ENCODE data around the gene WWOX.

WWOX gene

DNA sequence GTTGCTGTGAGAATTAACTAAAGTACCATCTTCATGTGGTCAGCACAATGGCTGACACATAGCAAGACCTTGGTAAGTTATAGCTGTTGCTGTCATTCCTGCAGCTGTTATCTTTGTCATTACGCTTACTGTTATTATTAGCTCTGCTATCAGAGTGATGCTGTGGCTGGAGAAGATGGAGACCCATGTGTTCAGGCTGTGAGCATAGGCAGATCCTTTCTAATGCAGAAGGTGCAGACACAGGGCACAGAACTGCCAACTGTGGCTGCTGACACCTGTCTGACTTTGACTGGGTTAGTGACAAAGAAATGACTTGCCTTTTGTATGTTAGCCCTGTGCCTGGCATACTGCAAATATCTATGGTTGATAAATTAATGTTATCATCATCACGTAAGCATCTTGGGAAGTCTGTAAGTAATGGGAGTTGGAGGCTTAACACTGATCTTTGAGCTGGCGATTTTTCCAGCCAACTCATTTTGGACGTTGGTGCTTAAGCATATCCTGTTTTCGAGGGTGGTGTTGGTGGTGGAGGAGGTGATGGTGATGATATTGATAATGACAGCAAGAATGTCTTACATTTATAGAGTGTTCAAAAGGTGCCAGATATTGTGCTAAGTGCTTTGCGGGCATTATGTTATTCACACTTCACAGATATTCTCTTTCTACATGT lies 695.3 kb downstream of the WWOX start:
- Histone ChIP-seq H3K4me3 (ENCODE audit: low read length) (no peak overlapping the region), H3K9me2 (replicated peaks; ENCODE audit: insufficient read depth, low read length) (no peaks in the 10 kb centered on the region), H3K79me2 (ENCODE audit: low read length) (no peaks in the 10 kb centered on the region), H3K4me2 (ENCODE audit: low read depth, low read length) (no peak overlapping the region), H3K4me1 (ENCODE audit: low read length) (no peaks in the 10 kb centered on the region), H3K27ac (ENCODE audit: low read length) (no peak overlapping the region), H3K9ac (ENCODE audit: low read length) (no peak overlapping the region), H4K20me1 (ENCODE audit: insufficient read depth, low read length) (no peaks in the 10 kb centered on the region), H2AFZ (ENCODE audit: low read length) (no peak overlapping the region), H3F3A (ENCODE audit: insufficient read depth, low read length) (no peaks in the 10 kb centered on the region), H3K9me3 (replicated peaks; ENCODE audit: insufficient read depth, low read length) (no peaks in the 10 kb centered on the region), H3K36me3 (replicated peaks; ENCODE audit: insufficient read depth, low read length) (no peaks in the 10 kb centered on the region), H3K27me3 (replicated peaks; ENCODE audit: insufficient read depth, low read length) (no peaks in the 10 kb centered on the region)
- DNase-seq: no peak
- no peak for TF ChIP-seq EZH2phosphoT487 (IDR thresholded peaks at IDR 0.05; ENCODE audit: low read length)
- TF ChIP-seq EZH2 (optimal IDR thresholded peaks at IDR 0.05; ENCODE audit: low read depth, low read length): no peak

DNA sequence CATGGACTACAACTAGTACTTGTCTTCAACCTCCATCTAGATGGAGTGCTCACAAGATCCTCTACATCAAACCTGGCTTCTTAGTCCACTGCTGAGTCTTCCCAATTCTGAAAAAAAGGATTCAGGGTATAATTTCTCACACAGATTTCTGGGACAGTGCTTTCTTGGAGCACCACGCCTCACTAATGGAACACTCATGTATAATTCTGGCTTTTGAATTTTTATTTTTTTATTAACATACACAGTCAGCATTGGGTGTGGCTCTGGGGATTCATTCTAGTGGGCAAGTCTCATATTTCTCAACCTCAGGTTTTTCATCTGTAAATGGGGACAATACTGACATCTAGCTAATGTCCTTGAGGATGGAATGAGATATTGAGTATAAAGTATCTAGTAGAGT lies 696.0 kb downstream of the WWOX start:
- Histone ChIP-seq H3K9ac (ENCODE audit: low read length) (no peak overlapping the region), H3K27me3 (replicated peaks; ENCODE audit: insufficient read depth, low read length) (no peaks in the 10 kb centered on the region), H3K4me1 (ENCODE audit: low read length) (no peaks in the 10 kb centered on the region)

DNA sequence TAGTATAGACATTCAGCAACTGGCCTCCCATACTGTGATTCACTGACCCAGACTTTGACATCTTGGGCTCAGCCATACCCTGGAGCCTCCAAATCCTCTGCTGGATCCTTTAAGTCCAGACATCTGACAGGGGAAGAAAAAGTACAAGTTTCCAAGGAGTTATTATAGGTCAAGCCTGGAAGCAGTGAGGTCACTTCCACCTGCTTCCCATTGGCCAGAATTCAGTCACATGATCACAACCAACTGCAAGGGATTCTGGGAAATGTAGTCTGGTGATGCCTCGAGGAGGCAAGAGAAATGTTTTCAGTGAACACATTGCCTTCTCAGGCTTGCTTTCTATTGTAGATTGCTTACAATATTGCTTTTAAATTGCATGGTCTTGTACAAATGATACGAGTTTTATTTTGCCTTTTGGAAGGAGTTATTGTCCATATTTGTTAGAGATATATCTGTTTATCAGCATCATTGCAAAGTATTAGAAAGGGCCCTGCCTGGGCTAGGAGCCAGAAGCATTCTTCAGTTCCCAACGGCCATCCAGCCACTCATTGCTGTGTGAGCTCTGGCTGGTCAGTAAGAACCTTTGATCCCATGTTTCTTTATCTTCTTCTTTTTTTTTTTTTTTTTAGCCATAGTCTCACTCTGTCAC lies 696.9 kb downstream of the WWOX start:
- Histone ChIP-seq H3K9me2 (replicated peaks; ENCODE audit: insufficient read depth, low read length) (no peaks in the 10 kb centered on the region), H4K20me1 (ENCODE audit: insufficient read depth, low read length) (no peaks in the 10 kb centered on the region), H3K9ac (ENCODE audit: low read length) (no peak overlapping the region), H3K4me3 (ENCODE audit: low read length) (peak overlapping the region; percentile 36; the same call in 1 of the 2 replicates), H3F3A (ENCODE audit: insufficient read depth, low read length) (no peaks in the 10 kb centered on the region), H3K4me2 (ENCODE audit: low read depth, low read length) (peak overlapping the region; percentile 48; the same call in 1 of the 2 replicates), H3K9me3 (replicated peaks; ENCODE audit: insufficient read depth, low read length) (no peaks in the 10 kb centered on the region), H3K4me1 (ENCODE audit: low read length) (no peaks in the 10 kb centered on the region), H3K79me2 (ENCODE audit: low read length) (no peaks in the 10 kb centered on the region), H3K27me3 (replicated peaks; ENCODE audit: insufficient read depth, low read length) (no peaks in the 10 kb centered on the region), H3K27ac (ENCODE audit: low read length) (no peak overlapping the region), H2AFZ (ENCODE audit: low read length) (peak overlapping the region; percentile 68), H3K36me3 (replicated peaks; ENCODE audit: insufficient read depth, low read length) (no peaks in the 10 kb centered on the region)
- TF ChIP-seq EZH2phosphoT487 (IDR thresholded peaks at IDR 0.05; ENCODE audit: low read length) (no peak), EZH2 (optimal IDR thresholded peaks at IDR 0.05; ENCODE audit: low read depth, low read length) (no peak)
- TF ChIP-seq, protein P1, sequence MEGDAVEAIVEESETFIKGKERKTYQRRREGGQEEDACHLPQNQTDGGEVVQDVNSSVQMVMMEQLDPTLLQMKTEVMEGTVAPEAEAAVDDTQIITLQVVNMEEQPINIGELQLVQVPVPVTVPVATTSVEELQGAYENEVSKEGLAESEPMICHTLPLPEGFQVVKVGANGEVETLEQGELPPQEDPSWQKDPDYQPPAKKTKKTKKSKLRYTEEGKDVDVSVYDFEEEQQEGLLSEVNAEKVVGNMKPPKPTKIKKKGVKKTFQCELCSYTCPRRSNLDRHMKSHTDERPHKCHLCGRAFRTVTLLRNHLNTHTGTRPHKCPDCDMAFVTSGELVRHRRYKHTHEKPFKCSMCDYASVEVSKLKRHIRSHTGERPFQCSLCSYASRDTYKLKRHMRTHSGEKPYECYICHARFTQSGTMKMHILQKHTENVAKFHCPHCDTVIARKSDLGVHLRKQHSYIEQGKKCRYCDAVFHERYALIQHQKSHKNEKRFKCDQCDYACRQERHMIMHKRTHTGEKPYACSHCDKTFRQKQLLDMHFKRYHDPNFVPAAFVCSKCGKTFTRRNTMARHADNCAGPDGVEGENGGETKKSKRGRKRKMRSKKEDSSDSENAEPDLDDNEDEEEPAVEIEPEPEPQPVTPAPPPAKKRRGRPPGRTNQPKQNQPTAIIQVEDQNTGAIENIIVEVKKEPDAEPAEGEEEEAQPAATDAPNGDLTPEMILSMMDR (IDR thresholded peaks at IDR 0.05; ENCODE audit: low read length): no peak
- DNase-seq: peak; percentile 69

More for the DNA sequence above, 696.0 kb downstream of the WWOX start:
- DNase-seq: no peak
- Histone ChIP-seq H3K4me2 (ENCODE audit: low read depth, low read length) (no peak overlapping the region), H3K4me3 (ENCODE audit: low read length) (no peak overlapping the region), H2AFZ (ENCODE audit: low read length) (no peak overlapping the region), H3K9me2 (replicated peaks; ENCODE audit: insufficient read depth, low read length) (no peaks in the 10 kb centered on the region), H3K36me3 (replicated peaks; ENCODE audit: insufficient read depth, low read length) (no peaks in the 10 kb centered on the region), H4K20me1 (ENCODE audit: insufficient read depth, low read length) (no peaks in the 10 kb centered on the region), H3K27ac (ENCODE audit: low read length) (no peak overlapping the region), H3F3A (ENCODE audit: insufficient read depth, low read length) (no peaks in the 10 kb centered on the region), H3K9me3 (replicated peaks; ENCODE audit: insufficient read depth, low read length) (no peaks in the 10 kb centered on the region), H3K79me2 (ENCODE audit: low read length) (no peaks in the 10 kb centered on the region)
- TF ChIP-seq, protein P1 (IDR thresholded peaks at IDR 0.05; ENCODE audit: low read length): no peak
- TF ChIP-seq EZH2 (optimal IDR thresholded peaks at IDR 0.05; ENCODE audit: low read depth, low read length) (no peak), EZH2phosphoT487 (IDR thresholded peaks at IDR 0.05; ENCODE audit: low read length) (no peak)

DNA sequence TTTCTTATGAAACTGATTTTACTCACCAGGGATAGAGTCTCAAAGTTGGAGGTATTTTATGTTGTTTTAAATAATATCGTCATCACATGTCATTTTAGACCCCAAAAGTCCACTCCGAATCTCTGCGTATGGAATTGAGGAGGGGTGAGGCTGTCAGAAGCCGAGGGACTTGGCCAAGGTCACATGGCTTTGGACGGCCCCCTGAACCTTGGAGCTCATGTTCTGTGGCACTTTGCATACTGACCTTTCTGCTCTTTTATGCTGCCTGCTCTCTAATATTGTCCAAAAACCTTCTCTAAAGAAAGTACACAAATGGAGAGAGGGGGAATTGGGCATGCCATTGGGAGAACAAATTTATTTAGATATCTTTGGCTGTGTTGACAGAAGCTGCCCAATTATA lies 700.0 kb downstream of the WWOX start:
- Histone ChIP-seq H2AFZ (ENCODE audit: low read length) (no peak overlapping the region), H3K27me3 (replicated peaks; ENCODE audit: insufficient read depth, low read length) (no peaks in the 10 kb centered on the region), H3K9ac (ENCODE audit: low read length) (no peak overlapping the region), H3K4me2 (ENCODE audit: low read depth, low read length) (no peak overlapping the region), H3F3A (ENCODE audit: insufficient read depth, low read length) (no peaks in the 10 kb centered on the region), H4K20me1 (ENCODE audit: insufficient read depth, low read length) (no peaks in the 10 kb centered on the region), H3K9me2 (replicated peaks; ENCODE audit: insufficient read depth, low read length) (no peaks in the 10 kb centered on the region), H3K27ac (ENCODE audit: low read length) (no peak overlapping the region), H3K4me3 (ENCODE audit: low read length) (no peak overlapping the region), H3K4me1 (ENCODE audit: low read length) (no peaks in the 10 kb centered on the region), H3K79me2 (ENCODE audit: low read length) (no peaks in the 10 kb centered on the region), H3K9me3 (replicated peaks; ENCODE audit: insufficient read depth, low read length) (no peaks in the 10 kb centered on the region), H3K36me3 (replicated peaks; ENCODE audit: insufficient read depth, low read length) (no peaks in the 10 kb centered on the region)
- TF ChIP-seq, protein P1 (IDR thresholded peaks at IDR 0.05; ENCODE audit: low read length): no peak
- TF ChIP-seq EZH2phosphoT487 (IDR thresholded peaks at IDR 0.05; ENCODE audit: low read length): no peak
- no peak for TF ChIP-seq EZH2 (optimal IDR thresholded peaks at IDR 0.05; ENCODE audit: low read depth, low read length)
- DNase-seq: no peak

All from MM.1S (cell line).